Cerebellar cortex (tissue), 1 donor: ENCODE results near the gene BFSP1.

Experiments used
- DNase-seq: peaks from one replicate; pipeline ENCODE4 v3.0.0-alpha.2; 2015; ENCODE audit warnings: low spot score

Gene BFSP1

DNA sequence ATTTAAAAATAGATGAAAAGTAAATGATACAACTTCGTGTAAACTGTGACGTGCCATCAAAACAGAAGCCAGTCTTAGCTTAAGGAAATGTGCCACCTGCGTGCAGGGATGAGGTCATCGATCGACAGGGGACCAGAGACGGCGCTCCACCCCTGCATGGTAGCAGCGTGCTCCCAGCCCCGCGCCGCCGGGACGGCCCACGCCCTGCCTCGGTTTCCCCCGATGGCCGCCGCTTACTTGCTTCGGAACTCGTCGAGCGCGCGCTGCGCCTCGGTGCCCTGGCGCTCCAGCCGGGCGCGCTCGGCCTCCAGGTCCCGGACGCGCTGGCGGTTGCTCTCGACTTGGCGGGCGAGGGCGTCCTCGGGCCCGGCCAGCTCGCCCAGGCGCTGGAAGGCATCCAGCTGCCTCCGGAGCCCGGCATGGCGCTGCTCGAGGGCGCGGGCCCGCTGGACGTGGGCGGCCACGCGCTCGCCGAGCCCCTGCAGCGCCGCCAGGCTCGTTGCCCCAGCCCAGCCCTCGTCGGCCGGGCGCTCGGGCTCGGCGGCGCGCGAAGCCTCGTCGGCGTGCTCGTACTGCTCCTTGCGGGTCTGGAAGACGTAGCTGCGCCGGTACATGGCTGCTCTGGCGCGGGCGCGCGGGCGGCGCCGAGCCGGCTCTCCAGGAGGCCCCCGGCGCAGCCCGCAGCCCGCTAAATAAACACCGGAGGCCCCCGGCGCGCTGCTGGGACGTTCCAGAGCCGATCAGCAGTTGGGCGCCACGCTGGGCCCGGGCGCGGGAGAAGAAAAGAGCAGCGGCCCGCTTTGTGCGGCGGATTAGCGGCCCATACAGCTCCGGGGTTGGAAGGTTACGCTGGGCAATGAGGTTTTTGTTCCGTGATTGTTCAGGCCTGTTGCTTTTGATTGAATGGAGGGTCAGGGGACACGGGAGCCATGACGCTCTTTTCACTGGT lies at the start of gene BFSP1:
TSS of gene BFSP1 (minus strand) at position 664 of the 949 bp plus-strand sequence. CDS start at position 614, 50 bp downstream.
- peak; percentile 49 for DNase-seq

DNA sequence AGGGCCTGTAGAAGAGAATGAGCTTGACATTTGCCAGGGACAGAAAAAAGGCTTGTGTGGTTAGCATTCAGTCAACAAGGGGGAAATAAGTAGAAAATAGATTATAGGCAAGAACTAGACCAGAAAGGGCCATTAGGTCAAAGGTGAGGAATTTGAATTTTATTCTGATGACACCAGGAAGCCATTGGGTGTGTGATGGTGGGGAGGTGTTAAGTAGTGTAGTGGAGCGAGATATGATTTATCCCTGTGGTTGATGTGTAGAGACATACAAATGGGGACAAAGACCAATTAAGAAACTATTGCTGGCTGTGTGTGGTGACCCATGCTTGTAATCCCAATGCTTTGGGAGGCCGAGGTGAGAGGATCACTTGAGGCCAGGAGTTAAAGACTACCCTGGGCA lies 49.7 kb upstream of the BFSP1 start:
- DNase-seq, result no peak

DNA sequence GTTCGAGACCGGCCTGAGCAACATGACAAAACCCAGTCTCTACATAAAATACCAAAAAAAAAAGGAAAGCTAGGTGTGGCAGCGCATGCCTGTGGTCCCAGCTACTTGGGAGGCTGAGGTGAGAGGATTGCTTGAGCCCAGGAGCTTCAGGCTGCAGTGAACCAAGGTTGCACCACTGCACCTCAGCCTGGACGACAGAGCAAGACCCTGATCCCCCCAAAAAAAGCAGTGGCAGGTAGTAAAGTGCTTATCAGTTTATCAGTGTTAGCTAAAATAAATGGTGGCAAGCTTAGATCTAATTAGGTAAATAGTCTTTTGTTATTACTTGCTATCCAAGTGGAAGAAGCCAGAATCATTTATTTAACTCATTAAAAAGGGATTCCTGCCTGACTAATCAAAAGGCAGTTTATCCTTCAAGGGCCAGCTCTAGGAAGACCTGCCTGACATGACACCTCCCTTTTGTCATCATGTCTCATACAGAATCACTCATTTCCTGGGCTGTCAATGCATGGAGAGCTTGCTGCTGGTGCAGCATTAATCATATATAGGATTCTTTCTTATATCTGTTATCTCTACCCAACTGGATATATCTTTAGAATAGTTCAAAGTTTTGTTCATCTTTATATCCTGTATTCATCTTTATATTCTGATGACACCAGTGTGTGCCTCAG lies 48.3 kb upstream of the BFSP1 start:
- no peak for DNase-seq

DNA sequence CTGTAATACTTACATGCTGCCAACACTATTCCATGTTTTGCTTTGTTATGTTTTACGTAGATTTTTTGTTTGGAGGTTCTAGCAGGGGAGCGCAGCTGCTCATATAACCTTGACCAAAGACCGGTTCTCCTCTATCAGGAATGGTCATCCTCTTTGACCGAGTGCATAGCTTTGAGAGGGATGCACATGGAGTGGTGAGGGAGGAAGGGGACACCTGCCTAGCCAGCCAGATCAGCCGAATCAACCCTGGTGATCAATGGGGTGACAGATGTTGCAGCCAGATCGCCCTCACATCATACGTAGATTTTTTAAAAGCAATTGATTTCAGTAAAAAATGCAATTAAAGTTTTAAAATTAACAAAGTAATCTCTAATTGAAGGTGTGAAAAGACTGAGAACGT lies 45.0 kb upstream of the BFSP1 start:
- DNase-seq, result no peak

DNA sequence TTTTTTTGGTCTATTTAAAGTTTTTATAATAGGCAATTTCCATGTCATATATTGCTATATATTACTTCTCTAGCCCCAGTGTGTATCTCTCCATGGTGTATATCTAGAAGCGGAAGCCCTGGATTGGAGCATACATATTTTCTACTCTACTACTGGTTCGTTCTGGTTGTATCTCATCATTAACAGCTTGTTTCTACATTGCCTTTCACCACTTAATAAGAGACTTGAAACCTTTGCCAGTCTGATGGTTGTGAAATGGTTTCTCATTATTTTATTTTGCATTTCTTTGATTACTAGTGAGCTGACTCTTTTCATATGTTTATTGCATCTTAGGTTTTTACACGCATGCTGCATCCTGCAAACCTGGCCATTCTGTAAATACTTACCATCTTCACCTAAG lies 42.3 kb upstream of the BFSP1 start:
- no peak for DNase-seq

DNA sequence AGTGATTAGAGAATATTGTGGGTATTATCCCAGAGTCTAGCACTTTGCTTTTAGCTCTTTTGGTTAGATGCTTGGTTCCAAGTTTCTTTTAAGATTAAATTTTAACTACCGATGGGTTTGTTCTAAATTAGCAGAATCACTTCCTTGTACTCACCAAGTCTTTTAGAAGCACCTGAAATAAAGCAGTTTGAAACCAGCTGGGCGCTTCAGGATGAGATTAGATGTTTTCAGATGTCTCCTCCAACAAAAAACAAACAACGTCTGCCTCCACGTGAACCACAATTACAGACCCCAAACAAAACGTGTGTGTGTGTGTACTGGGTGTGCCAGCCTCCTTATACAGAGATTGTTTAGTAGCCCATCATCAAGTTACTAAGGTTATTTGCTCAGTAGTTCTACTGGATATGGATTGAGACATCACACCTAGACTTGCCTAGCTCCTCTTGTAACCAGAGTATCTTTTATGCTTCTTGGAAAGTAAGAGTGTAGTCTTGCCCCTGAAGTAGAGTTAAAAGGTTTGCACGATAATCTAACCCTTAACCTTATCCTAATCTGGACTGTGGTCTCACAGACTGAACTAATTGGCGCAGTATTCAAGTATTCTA lies 41.0 kb upstream of the BFSP1 start:
- no peak for DNase-seq

DNA sequence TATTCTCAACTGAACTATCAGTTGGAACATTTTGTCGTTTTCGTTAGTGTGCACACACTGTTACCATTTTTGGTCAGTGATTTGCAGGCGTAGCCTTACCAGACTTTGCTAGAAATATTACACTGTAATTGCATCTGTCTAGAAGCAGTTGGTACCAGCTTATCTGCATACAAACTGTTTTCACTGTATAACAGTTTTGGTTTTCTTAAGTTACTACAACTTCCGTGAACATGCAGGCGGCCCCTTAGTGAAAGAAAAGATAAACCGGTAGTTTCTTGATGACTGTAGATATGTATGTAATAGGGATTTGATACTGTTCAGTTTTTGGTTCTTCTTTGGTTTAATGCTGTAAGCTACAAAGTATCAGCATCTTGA lies 40.0 kb upstream of the BFSP1 start:
- DNase-seq, result no peak

DNA sequence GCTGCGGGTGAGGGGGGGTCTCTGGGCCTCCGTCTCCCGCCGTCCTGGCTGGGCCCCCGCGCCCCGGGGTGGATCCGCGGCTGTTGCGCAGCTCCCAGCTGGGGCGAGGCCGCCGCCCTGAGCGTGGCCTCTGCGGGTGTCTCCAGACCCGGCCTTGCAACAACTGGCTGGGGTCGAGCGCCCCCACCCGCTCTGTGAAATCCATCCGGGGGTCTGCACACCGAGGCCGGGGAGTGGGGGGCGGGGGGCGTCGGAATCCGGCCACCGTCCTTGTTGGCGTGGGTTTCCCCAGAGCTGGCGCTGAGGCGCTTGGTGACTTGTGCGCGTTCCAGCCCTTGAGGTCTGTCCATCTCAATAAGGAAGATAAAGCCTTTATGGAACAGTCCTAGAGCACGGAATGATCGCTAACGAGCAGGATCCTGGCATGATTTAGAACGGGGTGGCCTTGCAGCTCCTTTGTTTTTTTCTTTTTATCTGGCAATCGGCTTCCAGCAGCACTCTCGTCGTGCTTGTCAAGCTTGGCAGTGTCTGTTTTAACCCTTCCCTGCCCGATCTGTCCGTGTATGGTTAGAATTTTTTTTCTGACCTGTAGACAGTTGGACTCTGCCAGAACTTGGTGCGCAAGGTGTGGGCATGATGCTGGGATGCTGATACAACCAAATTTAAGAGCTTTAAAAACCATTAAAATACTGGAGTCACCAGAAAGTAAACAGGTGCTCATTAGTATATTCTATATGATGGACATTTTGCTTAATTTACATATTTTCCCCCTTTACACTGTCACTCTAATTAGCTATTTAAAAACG lies 39.4 kb upstream of the BFSP1 start:
- peak; percentile 72 for DNase-seq

DNA sequence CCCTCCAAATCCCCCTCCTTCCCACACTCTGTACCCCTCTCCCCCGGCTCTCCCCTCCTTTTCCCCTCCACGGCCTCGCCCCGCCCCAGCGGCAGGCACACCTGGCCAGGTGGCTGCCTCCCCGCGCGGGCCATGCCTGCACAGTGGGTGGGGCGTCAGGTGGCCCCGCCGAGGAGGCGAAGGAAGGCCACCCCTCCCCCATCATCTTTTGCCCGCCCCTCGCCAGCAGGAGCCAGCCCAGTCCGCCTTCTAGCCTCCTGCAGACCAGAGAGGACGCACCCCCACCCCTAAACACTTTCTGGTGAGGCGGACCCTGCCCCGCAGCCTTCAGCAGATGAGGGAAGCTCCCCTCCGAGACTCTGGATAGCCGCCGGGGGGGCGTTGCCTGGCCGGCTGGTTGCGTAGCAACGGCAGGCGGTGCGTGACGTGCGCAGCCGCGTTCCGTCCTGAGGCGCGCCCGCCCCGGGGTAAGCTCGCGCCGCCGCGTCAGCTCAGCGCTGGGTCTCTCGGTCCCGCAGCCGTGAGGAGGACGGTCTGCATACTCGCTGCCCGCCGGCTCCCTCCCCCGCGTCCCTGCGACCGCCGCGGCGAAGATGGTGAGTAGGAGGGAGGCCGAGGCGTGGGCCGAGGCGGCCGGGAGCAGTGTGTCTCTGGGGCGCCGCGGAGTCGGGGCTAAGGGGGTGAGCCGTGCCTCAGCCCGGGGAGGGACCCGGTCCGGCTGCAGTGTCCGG lies 38.6 kb upstream of the BFSP1 start, which contains the start of gene DSTN:
TSS of gene DSTN (plus strand) at position 460 of the 731 bp plus-strand sequence. CDS start at position 594, 134 bp downstream.
- peak; percentile 92 for DNase-seq

DNA sequence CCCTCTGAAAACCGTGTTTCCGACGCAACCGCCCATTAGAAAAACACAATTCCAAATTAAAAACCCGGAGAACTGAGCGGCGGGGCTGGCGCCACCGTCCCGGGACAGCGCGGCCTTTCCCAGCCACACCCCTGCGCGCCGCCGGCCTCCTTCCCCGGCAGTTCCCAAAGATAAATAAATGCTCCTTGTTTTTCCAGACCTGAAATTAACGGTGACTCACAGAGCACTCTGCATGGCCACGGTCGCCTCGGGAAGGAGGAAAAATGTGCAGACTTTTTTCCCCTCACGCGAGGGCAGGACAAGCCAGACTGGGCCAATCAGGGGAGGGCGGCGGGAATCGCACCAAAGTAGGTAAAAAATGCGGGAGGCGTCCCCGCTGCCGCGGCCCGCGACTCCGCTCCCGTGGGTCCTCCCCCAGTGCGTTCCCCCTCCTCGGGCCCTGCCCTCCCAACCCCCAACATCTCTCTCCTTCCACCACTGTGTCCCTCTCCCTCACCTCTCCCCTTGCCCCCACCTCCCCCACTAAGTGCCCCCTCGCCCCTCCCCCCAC lies 37.9 kb upstream of the BFSP1 start:
- peak; percentile 79 for DNase-seq

DNA sequence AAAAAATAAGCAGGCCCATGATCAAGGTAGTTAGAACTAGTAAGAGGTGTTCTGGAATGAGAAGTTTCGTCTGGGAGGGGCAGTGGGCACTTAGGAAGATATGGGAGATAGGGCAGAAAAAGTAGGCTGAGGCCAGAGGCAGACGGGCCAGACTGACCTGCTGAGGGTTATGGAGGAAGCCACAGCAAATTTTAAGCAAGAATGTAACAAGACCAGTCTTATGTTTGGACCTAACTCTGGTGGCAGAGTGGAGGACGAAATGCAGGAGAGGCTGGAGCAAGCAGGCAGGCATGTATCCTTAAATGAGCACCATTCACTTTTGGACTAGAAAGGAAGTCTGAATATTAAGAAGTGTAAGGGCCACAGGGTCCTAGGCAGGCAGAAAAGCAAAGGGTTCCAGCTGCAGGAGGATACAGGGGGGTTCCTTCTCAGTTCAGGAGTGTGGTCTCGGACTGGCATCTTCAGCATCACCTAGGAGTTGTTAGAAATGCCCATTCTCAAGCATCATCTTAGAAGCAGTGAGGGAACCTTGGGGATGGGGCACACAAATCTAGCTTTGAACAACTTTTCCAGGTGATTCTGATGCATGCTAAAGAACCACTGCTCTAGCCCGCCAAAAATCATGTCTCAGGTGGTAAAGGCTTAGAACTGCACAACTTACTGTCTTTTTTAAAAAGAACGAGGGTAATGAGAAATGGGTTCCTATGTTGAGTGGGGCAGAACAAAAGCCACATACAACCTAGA lies 37.0 kb upstream of the BFSP1 start:
- no peak for DNase-seq

DNA sequence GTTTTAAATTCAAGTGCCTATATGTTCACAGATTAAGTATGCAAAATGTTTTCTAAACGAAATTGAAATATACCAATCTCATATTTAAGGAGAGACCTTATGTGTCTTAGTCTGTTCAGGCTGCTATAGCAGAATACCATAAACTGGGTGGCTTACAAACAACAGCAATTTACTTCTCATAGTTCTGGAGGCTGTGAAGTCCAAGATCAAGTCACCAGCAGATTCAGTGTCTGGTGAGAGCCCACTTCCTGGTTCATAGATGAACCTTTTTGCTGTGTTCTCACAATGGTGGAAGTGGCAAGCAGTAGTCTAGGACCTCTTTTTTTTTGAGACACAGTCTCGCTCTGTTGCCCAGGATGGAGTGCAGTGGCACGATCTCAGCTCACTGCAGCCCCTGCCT lies 35.2 kb upstream of the BFSP1 start:
- no peak for DNase-seq

DNA sequence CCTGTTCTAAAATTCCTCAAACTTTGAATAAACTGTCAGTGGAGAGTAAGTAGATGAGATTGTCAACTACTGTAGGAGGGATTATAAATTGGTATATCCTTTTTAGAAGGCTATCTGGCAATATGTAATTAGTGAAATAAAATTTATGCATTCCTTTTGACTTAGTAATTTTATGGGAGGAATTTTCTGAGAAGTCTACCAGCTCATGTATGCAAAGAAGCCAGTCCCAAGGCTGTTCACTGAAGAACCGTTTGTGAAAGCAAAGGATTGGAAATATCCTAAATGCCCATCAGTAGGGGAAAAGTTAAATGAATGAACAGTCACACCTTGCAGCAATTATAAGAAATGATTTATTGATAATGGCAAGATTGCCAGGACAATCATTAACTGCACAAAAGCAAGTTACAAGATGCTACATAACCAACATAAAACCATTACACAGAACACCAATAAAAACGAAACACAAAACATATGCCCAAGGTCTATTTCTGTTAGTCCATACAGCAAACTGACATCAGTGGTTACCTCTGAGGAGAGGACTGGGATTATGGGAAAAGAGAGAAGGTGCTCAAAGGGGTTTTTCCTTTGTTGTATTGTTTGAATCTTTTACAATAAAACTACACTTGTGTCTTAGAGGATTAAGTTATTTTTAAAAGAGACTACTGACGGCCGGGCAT lies 34.1 kb upstream of the BFSP1 start:
- DNase-seq, result no peak

DNA sequence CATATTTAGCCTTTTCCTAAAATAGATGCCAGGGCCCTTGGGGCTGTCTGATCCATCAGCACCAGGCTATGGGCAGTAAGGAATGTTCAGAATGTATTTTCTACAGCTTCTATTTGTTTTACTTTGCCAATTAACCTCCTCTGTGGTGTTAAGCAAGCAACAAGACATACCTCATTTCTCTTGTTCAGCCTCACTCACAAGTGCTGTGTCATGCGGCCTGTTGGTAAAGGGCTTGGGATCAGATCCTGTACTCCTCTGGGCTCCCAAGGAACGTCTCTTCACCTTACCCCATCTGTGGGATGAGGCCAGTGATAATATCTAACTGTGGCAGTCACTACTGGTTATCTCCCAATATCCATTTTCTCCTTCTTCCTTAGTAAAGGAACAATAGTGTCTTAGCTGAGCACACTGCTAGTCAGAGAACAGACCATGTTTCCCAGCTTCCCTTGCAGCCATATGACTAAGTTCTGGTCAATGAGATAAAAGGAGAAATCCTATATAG lies 31.7 kb upstream of the BFSP1 start:
- DNase-seq, result no peak

DNA sequence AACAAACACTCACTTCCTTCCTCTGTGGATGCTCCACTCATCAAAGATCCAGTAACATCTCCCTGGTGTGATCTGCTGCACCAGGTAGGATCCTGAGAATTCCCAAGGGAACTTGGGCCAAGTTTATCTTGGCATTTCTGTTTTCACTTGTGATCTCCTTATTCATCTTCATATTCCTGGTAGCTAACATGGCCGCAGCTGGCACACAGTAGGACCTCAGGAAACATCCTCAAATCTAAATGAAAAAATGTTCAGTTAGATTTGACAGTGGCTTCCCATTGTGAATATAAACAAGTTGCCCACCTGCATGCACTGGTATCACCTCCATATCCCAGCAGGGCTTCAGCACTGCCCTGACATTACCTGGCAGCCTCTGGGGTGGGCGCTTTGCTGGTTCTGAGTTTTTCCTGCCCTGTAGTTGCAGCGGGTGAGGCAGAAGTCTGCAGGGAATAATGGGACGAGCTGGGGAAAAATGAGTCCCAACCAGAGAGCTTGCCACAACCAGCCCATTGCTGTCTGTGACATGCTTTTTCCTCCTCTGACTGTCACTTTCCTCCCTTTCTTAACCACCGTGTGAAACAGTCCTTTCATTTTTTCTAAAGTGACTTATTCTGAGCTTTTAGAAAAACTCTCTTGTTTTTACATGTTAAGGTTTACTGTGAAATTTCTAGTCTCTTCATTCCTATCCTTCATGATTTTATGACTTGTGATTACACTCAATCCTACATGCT lies 29.3 kb upstream of the BFSP1 start:
- no peak for DNase-seq

DNA sequence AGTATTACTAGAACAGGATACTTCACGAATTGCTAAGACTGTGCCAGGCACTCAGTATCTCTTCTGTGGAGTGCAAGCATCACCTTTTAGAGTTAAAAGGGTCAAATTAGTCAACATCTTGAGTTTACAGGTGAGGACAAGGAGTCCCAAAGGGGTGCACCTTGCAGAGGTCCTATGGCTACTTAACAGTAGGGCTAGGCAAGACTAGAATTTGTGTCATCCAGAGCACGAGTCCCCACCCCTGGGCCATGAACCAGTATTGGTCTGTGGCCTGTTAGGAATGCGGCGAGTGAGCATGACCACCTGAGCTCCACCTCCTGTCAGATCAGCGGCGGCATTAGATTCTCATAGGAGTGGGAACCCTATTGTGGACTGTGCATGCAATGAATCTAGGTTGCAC lies 28.2 kb upstream of the BFSP1 start:
- DNase-seq, result no peak

DNA sequence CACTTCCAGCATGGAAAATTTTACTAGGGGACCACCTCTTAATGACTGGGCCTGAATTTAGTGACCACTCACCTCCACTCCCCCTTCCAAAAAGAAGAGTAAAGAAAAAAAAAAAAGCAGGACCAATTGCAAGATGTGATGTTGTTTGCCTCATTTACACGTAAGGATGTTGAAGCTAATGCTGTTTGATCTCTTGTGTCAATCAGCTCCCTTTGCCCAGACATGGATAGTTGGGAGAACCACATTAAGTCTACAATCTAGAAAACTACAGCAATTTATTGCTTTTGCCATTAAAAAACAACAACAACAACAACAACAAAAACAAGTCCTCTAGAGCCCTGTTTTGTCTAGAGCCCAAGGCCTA lies 27.7 kb upstream of the BFSP1 start:
- DNase-seq, result no peak

DNA sequence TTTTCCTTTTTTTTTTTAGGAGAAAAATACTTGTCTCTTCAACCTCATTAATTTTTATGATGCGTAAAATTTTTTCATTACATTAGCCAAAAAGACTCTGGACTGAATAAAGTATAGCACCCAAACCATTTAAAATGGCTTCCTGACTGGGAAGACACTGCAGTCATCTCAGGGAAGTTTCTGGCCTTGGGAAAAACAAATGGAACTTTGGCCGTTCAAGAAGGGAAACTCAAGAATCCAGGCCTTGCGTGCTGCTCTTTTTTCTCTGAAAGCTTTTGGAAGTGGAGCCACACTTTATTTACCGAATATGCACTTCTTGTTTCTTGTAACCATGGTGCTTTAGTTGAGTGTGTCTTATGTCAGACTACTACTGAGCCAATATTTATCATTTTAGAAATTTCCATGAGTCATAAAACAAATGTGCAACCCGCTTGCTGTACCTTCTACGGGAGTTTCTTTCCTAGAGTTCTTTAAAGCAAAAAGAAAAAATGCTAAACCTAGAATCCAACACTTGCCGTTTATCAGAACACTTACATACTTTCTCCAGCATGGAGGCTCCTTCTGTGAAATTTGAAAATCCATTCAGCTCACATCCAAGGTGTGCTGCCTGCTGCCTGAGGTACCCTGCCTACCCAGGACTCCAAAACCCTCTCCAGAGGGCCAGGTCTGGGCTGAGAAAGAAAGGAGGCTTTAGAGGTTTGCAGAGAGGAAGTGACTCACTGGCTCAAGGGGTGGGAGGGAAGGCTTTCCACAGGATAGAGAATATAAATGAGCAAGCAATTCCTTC lies 27.2 kb upstream of the BFSP1 start:
- no peak for DNase-seq
